ENCODE data around the gene RALB.

GRCh38 chr2:120236791-120237190 lies 15.9 kb upstream of the RALB start:
- TF ChIP-seq POLR2A (IDR thresholded peaks at IDR 0.05) = no peak
- TF ChIP-seq CTCF (IDR thresholded peaks at IDR 0.05) = no peak

Measured in lower leg skin (tissue), 3 donors.